GM15510 (cell line): Measurements from ENCODE around the gene C3orf22.

Experiments
- POLR2A ChIP-seq: IDR thresholded peaks from 3 replicates; pipeline ENCODE4 v1.6.1; 2011; ENCODE audit warnings: borderline replicate concordance; ENCODE audit not compliant: insufficient read length; ENCODE audit errors: extremely low read depth

Gene C3orf22

DNA sequence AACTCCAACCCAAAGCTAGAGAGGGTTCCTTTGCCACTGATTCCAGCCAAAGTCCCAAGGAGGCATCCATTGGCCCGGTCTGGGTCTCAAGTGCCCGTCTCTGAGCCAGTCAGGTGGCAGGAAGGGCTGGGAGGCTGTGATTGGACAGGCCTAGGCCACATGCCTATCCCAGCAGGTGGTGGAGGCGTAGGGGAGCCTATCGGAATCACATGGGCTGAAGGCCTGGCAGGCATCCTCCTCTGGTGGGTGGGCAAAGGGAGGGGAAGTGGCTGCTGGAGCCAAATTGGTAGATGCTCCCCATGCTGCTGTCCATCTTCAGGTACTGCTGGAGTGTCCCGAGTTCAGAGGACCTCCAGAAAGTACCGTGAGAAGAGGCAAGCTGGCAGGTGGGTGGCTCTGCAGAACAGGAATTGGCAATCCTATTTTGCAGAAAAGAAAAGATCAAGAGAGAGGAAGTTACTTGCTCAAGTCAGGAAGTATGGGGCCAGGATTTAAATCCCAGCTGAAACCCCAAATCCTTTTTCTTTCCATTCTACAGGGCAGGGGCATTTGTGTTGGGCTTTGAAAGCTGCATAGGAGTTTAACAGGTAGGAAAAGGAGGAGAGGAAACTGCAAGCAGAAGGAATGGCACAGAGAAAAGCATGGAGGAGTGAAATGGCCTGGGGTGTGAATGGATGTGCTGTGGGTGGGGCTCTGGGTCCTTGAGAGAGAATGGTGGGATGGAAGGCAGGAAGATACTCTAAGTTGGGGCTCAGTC, 31.1 kb downstream of the C3orf22 start:
- TF ChIP-seq POLR2A, result no peak

DNA sequence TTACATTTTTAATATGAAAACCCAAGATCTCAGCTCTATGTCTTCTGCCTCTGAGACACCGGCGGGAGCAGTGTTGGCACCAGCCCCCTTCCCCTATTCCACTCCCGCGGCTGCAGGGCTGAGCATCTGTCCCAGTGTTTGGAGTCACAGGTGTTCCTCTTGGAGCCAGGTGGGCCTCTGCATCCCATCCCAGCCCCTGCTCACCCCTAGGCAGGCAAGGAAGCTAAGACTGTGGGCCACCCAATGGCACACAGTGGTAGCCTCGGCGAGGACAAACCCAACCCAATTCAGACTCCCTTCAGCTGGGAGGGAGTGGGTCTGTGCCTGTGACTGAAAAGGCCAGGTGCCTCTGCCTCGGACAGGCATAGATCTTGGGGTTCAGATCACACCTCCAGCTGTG, 31.7 kb downstream of the C3orf22 start:
- no peak for TF ChIP-seq POLR2A

DNA sequence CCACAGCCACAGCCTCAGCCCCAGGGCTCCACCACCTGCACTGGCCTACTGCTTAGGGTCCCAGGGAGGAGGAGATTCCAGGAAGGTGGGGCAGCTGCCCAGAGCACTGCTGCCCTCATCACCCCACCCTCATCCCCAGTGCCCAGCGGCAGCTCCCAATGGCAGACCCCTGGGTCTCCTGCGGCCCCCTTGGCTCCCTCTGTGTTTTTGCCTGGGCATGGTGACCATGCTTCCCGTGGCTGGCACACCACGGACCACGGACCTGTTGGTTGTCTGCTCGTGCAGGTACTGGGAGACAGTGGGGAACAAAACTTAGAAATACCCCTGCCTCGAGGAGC, 32.1 kb downstream of the C3orf22 start:
- no peak for TF ChIP-seq POLR2A

DNA sequence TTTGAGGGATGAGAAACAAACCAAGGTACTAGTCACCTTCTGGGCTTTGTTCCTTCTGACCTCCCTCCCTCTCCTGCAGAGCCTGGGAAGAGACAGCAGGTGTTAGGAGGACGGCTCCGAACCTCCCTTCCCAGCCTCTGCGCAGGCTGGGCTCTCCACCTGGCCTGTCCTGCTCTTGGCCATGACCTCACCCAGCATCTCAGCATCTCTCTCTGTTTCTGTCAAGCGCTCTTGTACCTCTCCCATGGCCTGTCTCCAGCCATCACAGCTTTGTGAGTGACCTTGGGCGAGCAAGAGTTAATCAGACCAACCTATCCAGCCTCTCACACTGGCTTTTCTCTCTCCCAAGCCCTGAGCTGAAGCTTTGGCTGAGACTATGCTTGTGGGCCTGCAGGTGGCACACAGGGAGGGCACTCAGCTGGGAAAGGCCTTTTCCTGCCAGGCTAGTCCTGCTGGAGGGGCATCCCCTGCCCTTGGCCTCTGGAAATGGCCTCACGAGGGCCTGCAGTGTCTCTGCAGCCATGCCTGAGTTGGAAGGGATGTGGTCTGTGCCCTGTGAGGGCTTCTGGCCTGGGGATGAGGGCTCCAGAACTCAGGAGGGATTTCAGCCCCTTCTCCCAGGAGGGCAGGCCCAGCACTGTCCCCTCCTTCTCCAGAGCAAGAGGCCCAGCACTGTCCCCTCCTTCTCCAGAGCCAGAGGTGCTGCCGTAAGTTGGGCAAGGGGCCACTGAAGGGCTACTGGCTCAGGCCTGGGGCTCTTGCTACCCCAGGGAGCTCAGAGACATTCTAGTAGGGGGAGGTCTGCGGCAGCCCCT, 32.7 kb downstream of the C3orf22 start:
- no peak for TF ChIP-seq POLR2A

DNA sequence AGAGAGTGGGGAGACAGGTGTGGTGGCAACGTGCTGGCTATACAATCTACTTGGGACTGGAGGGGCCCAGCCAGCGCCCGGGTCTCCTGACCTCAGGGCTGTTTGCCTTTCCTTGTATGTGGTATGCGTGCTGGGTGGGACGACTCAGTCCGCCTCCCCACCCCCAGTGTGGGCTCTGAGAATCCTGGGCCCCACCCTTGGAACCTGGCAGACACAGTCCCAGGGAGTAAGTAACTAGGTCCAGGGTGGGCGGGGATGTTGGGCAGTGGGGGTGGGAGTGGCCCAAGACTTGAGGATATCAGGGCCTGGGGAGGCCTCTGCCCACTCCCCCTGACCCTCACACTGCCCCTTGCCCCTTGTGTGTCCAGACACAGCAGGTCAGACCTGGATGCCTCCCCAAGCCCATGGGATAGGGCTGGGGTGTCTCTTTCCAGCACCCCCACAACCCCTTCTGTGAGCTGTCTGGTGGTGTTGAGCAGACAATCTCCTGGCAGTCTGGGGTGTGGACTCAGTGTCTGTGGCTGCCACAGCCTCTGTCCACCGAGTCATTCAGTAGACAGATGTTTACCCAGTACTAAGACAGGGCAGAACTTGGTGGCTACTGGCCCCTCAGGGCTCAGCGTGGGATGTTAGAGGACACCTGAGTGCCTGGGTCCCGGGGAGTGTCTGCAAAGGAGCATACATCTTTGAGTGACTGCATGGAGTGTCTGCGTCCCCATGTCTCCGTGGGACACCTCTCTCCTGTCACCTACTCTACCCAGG, 33.5 kb downstream of the C3orf22 start:
- TF ChIP-seq POLR2A, result no peak

DNA sequence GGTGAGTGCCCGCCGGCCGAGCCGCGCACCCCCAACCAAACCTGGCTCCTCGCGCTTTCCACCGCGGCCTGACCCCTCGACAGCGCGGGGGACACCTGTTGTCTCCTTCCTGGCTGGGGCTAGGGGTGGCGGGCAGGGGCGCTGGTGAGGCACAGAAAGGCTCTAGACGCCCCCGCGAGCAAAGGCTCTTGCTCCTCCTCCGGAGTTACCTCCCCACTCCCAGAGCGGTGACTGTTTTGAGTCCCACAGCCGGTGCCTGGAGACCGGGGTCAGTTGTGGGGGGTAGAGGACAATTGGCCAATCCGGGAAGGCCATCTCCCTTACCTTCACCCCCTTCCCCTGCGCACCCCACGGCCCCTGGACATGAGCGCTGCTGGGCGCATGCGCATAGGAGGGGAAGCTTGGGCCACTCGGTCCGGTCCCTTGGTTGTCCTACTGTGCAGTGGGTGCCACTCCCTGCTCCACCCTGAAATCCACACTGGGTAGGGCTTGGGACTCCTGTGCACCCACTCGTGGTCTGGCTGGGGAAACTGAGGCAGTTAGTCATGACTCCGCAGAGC, 34.2 kb downstream of the C3orf22 start:
- TF ChIP-seq POLR2A, result no peak

DNA sequence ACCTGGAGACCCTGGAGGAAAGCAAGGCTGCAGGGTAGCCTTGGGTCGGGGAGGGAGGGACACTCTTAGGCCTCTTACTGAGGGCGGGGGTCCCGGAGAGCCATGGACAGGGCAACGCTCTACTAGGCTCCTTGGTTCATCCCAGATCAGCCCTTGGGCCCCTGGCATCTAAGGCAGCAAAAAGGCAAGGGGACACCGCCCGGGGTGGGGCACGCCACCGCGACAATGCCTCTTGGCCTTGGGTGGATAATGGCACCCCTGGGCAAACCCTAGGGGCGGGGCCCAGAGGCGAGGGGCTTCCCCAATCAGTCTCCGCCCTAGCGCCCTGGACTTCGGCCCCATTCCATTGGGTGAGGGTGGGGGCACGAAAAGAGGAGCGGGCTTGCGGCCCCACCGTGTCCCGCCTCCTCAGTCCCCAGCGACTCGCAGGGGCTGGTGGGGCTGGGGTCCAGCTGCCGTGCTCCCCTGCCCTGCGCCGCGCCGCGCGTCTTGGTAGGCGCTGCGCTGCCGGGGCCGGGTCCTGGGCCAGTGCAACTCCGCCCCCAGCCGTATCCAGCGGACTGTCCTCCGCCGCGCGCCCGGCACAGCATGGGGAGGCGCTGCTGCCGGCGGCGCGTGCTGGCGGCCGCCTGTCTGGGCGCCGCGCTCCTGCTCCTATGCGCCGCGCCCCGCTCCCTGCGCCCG, 34.8 kb downstream of the C3orf22 start, which contains the start of gene CHST13:
TSS of gene CHST13 (plus strand) at position 411 of the 684 bp plus-strand sequence. CDS start at position 589, 178 bp downstream.
- no peak for TF ChIP-seq POLR2A

DNA sequence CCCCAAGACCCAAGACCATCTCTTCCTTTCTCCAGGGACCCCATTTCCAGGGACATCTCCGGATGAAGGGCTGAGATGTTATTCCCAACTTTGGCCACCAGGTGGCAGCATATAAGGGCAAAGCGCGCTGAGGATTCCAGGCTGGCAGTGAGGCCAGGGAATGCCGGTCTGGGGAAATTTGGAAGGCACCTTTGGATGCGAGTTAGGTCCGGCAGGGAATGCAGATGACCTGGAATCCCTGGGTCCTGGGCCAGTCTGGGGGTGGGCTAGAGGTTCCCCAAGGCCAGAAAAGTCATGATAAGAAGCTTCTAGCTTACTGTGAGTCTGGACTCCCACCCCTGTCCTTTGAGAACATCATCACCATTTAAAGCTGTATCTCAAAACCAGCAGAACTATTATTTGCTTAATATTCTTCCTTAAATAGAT, 36.4 kb downstream of the C3orf22 start:
- no peak for TF ChIP-seq POLR2A

DNA sequence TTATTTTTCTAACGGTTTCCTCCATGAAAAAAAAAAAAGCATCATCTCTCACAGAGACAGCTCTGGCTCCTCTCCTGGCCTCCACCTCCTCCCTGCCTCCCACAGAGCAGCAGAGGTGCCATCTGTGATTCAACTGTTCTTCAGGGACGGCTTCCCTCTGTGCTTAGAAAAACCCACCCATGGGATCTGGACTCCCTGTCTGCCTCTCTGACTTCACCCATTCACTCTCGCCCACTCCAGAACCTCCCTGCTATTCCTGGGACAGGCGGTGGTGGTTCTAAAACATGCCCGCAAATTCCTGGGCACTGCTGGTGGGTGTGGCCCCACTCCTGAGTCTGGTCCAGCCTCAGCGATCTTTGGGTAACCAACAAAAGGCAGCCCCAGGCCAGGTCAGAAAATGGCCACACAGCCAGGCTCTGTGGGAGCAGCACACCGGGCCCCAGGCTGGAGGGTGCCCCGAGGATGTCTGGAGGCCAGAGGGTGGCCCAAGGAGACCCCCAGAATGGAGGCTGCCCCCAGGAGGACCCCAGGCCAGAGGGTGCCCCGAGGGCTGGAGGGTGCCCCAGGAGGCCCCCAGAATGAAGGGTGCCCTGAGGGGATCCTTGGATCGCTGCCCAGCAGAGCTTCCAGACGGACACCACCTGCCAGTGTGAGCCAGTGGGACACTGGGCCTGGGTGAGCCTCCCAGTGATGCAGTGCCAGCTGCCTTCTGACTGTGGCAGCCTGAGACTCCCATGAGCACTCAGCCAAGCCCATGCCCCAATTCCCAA, 37.4 kb downstream of the C3orf22 start:
- no peak for TF ChIP-seq POLR2A

DNA sequence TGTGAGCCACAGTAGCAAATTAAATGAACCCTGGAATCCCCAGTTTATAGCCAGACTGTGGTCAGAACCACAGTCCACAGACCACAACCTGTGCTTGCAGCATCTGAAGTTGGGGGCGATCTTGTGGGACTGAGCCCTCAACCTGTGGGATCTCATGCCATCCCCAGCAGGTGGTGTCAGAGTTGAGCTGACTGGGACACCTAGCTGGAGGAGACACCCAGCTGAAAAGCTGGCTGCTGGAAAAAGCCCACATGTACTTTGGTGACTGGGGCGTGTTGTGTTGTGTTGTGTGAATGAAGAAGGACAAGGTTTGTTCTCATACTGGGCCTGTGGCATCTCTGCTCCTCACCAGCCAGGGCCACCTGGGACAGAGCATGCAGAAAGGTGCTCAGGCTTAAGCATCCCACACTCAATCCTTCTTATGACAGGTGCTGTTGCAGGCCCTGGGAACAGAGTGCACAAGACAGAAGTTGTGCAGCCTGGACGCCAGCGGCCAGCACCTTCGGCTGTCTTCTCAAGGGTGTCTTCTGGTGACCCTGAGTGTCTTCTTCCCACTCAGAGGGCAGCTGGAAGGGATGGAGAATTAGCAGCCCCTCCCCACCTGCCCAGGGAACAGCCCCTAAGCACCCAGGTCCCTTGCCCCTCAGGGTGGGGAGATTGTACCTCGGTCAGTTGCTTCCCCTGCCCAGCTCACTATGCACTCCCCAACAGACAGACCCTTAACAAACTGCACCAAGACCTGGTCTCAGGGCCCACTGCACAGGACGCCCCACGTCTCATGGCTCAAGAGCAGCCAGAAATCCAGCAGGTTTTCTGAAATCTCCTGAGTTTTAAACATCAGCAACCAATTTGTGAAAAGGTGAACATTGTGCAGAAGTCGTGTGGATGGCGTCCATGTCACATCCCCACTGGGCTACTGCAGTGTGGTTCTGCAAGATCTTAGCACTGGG, 39.0 kb downstream of the C3orf22 start:
- no peak for TF ChIP-seq POLR2A

DNA sequence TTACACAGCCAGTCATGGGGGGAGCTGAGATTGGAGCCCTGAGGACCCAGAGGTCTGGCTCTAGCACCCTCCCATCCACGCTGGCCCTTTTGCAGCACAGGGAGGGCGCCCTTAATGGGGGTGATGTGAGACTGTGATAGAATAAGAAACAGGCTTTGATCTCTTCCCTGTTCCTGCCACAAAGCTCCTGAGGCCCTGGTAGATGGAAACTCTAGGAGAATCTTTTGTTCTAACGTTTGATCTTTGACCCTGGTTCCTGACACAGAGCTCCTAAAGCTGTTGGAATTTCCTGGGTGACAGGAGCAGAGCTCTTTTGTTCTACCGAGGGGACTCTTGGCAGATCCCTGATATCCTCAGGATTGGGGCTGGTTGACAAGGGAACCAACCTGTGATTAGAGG, 40.0 kb downstream of the C3orf22 start:
- no peak for TF ChIP-seq POLR2A

DNA sequence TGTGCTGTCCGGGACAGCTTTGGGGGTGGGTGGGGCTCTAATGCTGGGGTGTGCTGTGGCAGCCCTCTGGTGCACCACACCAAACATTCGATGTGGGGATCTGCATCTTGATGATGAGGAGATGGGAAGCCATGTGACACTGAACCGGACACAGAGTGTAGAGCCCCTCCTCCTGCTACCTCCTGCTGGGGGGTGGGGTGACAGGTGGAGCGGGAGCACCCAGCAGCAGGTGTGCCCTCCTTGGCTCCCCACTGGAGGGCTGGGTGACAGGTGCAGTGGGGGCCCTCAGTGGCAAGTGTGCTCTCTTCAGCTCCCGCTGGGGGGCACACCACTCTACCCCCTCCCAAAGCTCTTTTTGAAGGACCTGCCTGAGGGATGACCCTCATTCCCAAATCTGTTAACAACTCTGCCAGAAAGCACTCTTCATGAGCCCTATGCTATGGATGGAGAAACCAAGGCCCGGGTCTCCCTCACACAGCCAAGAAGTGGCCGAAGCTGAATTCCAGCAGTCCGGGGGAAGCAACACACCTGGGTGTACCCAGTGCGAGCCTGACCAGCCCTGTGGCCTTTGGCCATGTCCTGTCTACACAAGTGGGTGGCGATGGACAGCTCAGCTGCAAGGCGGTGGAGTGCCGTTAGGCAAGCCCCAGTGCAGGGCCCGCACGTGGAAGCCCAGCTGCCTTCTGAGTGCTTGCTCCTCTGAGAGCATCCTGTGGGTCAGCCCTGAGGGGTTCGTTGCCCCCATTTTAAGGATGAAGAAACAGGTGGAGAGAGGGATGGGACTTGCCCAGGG, 40.5 kb downstream of the C3orf22 start:
- TF ChIP-seq POLR2A, result no peak

DNA sequence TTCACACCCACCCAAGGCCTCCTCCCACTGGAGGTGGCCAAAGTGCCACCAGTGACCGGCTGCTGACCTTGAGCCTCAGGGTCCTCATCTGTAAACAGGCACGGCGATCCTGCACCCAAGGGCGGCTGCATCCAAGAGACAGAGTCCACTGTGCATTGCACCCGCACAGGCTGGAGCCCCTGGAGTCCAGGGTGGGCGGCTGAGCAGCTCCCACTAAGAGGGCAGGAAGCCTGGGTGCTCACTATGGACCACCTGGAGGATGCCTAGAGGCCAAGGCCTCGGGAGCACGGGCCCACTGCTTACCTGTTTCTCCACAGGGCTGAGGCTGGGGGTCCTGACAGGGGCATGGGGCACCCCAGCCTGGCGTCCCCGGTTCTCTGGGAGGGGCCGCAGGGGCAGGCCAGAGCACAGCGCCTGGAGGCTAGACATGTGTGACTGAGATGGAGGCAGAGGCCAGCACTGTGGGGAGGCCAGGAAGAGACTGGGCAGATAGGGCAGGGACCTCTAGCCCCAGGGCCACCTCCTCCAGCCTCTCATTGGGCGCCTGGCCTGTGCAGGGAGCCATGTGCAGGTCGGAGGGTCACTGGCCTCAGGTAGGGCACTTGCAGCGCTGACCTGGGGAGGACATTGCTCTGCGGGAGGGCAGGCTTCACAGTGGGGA, 41.3 kb downstream of the C3orf22 start, which contains the start of gene UROC1:
TSS of gene UROC1 (minus strand) at position 483 of the 661 bp plus-strand sequence. CDS start at position 429, 54 bp downstream.
- no peak for TF ChIP-seq POLR2A
